ENCODE data around the gene FECH. TPM values are rescaled to one million over a fixed set of nuclear protein-coding genes. Genes with fewer than 3 reads are reported as not detected.
A peak's percentile ranks its signal among the peaks of the same experiment; 100 is the strongest.

Gene FECH
- total RNA-seq, 1 experiment from 2014 or later: 16.6 TPM

- no peak for ATAC-seq
Measured at GRCh38 chr18:57630754-57631595, 44.5 kb upstream of the FECH start.

More at GRCh38 chr18:57630754-57631595, 44.5 kb upstream of the FECH start:
- Mint-ChIP-seq H3K9me3 (peaks cover 4% of the 10 kb centered on the region; the same call in 1 of the 2 replicates), H3K36me3 (peaks cover 7% of the 10 kb centered on the region), H3K4me1 (peaks cover 14% of the 10 kb centered on the region), H3K27me3 (ENCODE audit: low read depth) (no peaks in the 10 kb centered on the region), H3K27ac (no peak overlapping the region), H3K4me3 (peak overlapping the region; percentile 91)
- ChIA-PET POLR2A (interaction anchor here (1.8 kb wide), 1 partner anchor 9 kb away, joined by 5 read pairs; the partner anchor contains the start of gene NARS1), CTCF (interaction anchor here (0.7 to 1.8 kb wide), 11 partner anchors 9 to 328 kb away, joined by 3 to 9 read pairs (median 4); partner anchors contain the start of genes ATP8B1 and NARS1)
- DNase-seq (ENCODE audit: low spot score): no peak
- no peak for TF ChIP-seq NR3C1 (CRISPR knock-in tag; conservative IDR thresholded peaks at IDR 0.05; ENCODE audit: low read depth)
- TF ChIP-seq ZNF396 (CRISPR knock-in tag; IDR thresholded peaks at IDR 0.05; ENCODE audit: borderline replicate concordance): no peak
- TF ChIP-seq, protein P1, sequence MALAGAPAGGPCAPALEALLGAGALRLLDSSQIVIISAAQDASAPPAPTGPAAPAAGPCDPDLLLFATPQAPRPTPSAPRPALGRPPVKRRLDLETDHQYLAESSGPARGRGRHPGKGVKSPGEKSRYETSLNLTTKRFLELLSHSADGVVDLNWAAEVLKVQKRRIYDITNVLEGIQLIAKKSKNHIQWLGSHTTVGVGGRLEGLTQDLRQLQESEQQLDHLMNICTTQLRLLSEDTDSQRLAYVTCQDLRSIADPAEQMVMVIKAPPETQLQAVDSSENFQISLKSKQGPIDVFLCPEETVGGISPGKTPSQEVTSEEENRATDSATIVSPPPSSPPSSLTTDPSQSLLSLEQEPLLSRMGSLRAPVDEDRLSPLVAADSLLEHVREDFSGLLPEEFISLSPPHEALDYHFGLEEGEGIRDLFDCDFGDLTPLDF (CRISPR knock-in tag; IDR thresholded peaks at IDR 0.05): no peak
- TF ChIP-seq, protein P2, sequence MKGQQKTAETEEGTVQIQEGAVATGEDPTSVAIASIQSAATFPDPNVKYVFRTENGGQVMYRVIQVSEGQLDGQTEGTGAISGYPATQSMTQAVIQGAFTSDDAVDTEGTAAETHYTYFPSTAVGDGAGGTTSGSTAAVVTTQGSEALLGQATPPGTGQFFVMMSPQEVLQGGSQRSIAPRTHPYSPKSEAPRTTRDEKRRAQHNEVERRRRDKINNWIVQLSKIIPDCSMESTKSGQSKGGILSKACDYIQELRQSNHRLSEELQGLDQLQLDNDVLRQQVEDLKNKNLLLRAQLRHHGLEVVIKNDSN (CRISPR knock-in tag; IDR thresholded peaks at IDR 0.05): no peak
- TF ChIP-seq, protein P3, sequence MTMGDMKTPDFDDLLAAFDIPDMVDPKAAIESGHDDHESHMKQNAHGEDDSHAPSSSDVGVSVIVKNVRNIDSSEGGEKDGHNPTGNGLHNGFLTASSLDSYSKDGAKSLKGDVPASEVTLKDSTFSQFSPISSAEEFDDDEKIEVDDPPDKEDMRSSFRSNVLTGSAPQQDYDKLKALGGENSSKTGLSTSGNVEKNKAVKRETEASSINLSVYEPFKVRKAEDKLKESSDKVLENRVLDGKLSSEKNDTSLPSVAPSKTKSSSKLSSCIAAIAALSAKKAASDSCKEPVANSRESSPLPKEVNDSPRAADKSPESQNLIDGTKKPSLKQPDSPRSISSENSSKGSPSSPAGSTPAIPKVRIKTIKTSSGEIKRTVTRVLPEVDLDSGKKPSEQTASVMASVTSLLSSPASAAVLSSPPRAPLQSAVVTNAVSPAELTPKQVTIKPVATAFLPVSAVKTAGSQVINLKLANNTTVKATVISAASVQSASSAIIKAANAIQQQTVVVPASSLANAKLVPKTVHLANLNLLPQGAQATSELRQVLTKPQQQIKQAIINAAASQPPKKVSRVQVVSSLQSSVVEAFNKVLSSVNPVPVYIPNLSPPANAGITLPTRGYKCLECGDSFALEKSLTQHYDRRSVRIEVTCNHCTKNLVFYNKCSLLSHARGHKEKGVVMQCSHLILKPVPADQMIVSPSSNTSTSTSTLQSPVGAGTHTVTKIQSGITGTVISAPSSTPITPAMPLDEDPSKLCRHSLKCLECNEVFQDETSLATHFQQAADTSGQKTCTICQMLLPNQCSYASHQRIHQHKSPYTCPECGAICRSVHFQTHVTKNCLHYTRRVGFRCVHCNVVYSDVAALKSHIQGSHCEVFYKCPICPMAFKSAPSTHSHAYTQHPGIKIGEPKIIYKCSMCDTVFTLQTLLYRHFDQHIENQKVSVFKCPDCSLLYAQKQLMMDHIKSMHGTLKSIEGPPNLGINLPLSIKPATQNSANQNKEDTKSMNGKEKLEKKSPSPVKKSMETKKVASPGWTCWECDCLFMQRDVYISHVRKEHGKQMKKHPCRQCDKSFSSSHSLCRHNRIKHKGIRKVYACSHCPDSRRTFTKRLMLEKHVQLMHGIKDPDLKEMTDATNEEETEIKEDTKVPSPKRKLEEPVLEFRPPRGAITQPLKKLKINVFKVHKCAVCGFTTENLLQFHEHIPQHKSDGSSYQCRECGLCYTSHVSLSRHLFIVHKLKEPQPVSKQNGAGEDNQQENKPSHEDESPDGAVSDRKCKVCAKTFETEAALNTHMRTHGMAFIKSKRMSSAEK (CRISPR knock-in tag; IDR thresholded peaks at IDR 0.05; ENCODE audit: borderline replicate concordance): no peak
- no peak for TF ChIP-seq ZNF232 (CRISPR knock-in tag; IDR thresholded peaks at IDR 0.05)
- no peak for TF ChIP-seq GTF2I (CRISPR knock-in tag; conservative IDR thresholded peaks at IDR 0.05)
- no peak for TF ChIP-seq AFF4 (CRISPR knock-in tag; IDR thresholded peaks at IDR 0.05; ENCODE audit: borderline replicate concordance)
